ENCODE measurements around the gene ZNF846. TPM values are rescaled to one million over a fixed set of nuclear protein-coding genes. Genes with fewer than 3 reads are reported as not detected.
"Not testable (repeated sequence)": the region's sequence is repeated elsewhere in the genome, so short reads cannot be mapped to it uniquely, and the experiment has no call there.

Gene ZNF846
- total and polyA plus RNA-seq, 2 of the 4 experiments (the other 2 are of a cell fraction) = 5.7 to 6.5 TPM

GRCh38 chr19:9730056-9730455 is 38.5 kb downstream of the ZNF846 start:
- H3K56ac ChIP-seq (ENCODE audit: extremely low read depth, insufficient read depth, low read length); H4K8ac ChIP-seq (ENCODE audit: low read depth in 2 of 2, low read length in 2 of 2); CTCF ChIA-PET; H3K4me3 ChIP-seq (ENCODE audit: insufficient read depth, low read depth, low read length); BruUV-seq (replicated peaks); H4K91ac ChIP-seq (ENCODE audit: insufficient read depth, low read depth, low read length); intact Hi-C loops (cut with micrococcal nuclease); H3K23ac ChIP-seq (ENCODE audit: low read depth, low read length); H3K27me3 ChIP-seq (ENCODE audit: control insufficient read depth, insufficient read depth, low read length); H3K9me1 ChIP-seq (ENCODE audit: insufficient read depth, low read length); DNase-seq; H2BK120ac ChIP-seq (ENCODE audit: low read depth, low read length); in situ Hi-C loops (cut with MboI; ENCODE audit: low sequenced_read_pairs); H2BK5ac ChIP-seq (ENCODE audit: low read depth, low read length, poor library complexity, severe bottlenecking); H3K9ac ChIP-seq (ENCODE audit: low read depth, low read length); H3K18ac ChIP-seq (ENCODE audit: low read depth, low read length); H3K4me2 ChIP-seq (ENCODE audit: low read depth, low read length); POLR2A ChIA-PET (ENCODE audit: unreplicated experiment); H4K20me1 ChIP-seq (ENCODE audit: insufficient read depth, low read length); H3K27ac ChIP-seq (ENCODE audit: insufficient read depth, low read length); ATAC-seq (ENCODE audit: low read depth); H3K9me3 ChIP-seq (ENCODE audit: control insufficient read depth, insufficient read depth, low read length); H4K5ac ChIP-seq (ENCODE audit: low read depth, low read length); H3K4me1 ChIP-seq (ENCODE audit: control insufficient read depth, insufficient read depth, low read length); H3K36me3 ChIP-seq (ENCODE audit: control insufficient read depth, insufficient read depth, low read length); H3K14ac ChIP-seq (replicated peaks; ENCODE audit: low read depth, low read length); H2AK9ac ChIP-seq (replicated peaks; ENCODE audit: low read depth, low read length, poor library complexity); H2AFZ ChIP-seq (replicated peaks; ENCODE audit: low read length, poor library complexity); H2BK20ac ChIP-seq (ENCODE audit: low read depth, low read length); H2AK5ac ChIP-seq (ENCODE audit: low read depth, low read length); H3K4ac ChIP-seq (ENCODE audit: low read depth, low read length); H2BK15ac ChIP-seq (ENCODE audit: low read depth, low read length); H3K79me1 ChIP-seq (ENCODE audit: low read depth in 1 of 2, low read length in 2 of 2); dilution Hi-C loops (cut with HindIII; ENCODE audit: low sequenced_read_pairs, unreplicated experiment): not testable (repeated sequence)
- WGBS, 2 experiments (ENCODE audit: extremely low coverage in 2 of 2, insufficient read length in 1 of 2) = 76% methylated on average over 4 of the region's 10 CpGs; no CpG with 5 or more reads in 1 of the 2 experiments
